Measurements from ENCODE around the gene RRAS2. TPM values are rescaled to one million over a fixed set of nuclear protein-coding genes. Genes with fewer than 3 reads are reported as not detected.

Gene RRAS2
- total and polyA plus RNA-seq, 12 donors: 9.2 to 59.3 (median 26.6) TPM

- TF ChIP-seq CTCF (IDR thresholded peaks at IDR 0.05) (no peak), POLR2A (IDR thresholded peaks at IDR 0.05) (no peak)
- Histone ChIP-seq H3K4me3 (no peak overlapping the region), H3K4me1 (replicated peaks in 1 of 2) (peaks cover 5 to 26% of the 10 kb centered on the region in 2 donors), H3K27me3 (no peaks in the 10 kb centered on the region), H3K9me3 (replicated peaks in 1 of 3) (no peaks in the 10 kb centered on the region), H3K27ac (no peak overlapping the region), H3K36me3 (replicated peaks in 1 of 2) (no peaks in the 10 kb centered on the region)
- no peak for DNase-seq
- intact Hi-C loops (cut with DNase I): loop anchor here in 1 of 2 donors (10.0 kb wide), 1 partner anchor 46 kb away; the partner anchor contains the start of gene RRAS2
- WGBS, 4 donors: 78 to 92% (median 85%) methylated on average over 1 of the region's 1 CpG
These were observed 50.0 kb downstream of the RRAS2 start for GRCh38 chr11:14308897-14309387.

- Histone ChIP-seq H3K9me3 (replicated peaks in 1 of 3) (no peaks in the 10 kb centered on the region), H3K27me3 (no peaks in the 10 kb centered on the region), H3K4me3 (no peak overlapping the region), H3K27ac (no peak overlapping the region), H3K36me3 (replicated peaks in 1 of 2) (no peaks in the 10 kb centered on the region), H3K4me1 (replicated peaks in 1 of 2) (peaks cover 5 to 20% of the 10 kb centered on the region in 2 donors)
- 25 to 30% (median 28%) methylated on average over 5 of the region's 5 CpGs for WGBS, 4 donors
- no peak for TF ChIP-seq POLR2A (IDR thresholded peaks at IDR 0.05)
- peak; percentile 36 to 54 (median 40) for TF ChIP-seq CTCF (IDR thresholded peaks at IDR 0.05)
- peak in 1 of 7 donors; percentile 15 for DNase-seq
- intact Hi-C loops (cut with DNase I): loop anchor here in 1 of 2 donors (10.0 kb wide), 1 partner anchor 46 kb away; the partner anchor contains the start of gene RRAS2
These were observed 50.7 kb downstream of the RRAS2 start for GRCh38 chr11:14308114-14308896.

- intact Hi-C loops (cut with DNase I): loop anchor here in 1 of 2 donors (10.0 kb wide), 1 partner anchor 48 kb away; the partner anchor contains the start of gene RRAS2
- no peaks in the 10 kb centered on the region for H3K9me3 ChIP-seq (replicated peaks in 1 of 3)
- H3K4me1 ChIP-seq (replicated peaks in 1 of 2): peaks cover 5 to 17% of the 10 kb centered on the region in 2 donors
- no peaks in the 10 kb centered on the region for H3K36me3 ChIP-seq (replicated peaks in 1 of 2)
- H3K27me3 ChIP-seq: no peaks in the 10 kb centered on the region
- no peak overlapping the region for H3K4me3 ChIP-seq
- H3K27ac ChIP-seq: no peak overlapping the region
- TF ChIP-seq CTCF (IDR thresholded peaks at IDR 0.05) (no peak), POLR2A (IDR thresholded peaks at IDR 0.05) (no peak)
- DNase-seq: no peak
- WGBS, 4 donors: 92 to 100% (median 98%) methylated on average over 1 of the region's 1 CpG
These were observed 52.5 kb downstream of the RRAS2 start for GRCh38 chr11:14306481-14306880.

GRCh38 chr11:14305649-14306048 lies 53.3 kb downstream of the RRAS2 start:
- intact Hi-C loops (cut with DNase I): loop anchor here in 1 of 2 donors (10.0 kb wide), 1 partner anchor 49 kb away; the partner anchor contains the start of gene RRAS2
- 95 to 99% (median 97%) methylated on average over 7 of the region's 7 CpGs for WGBS, 4 donors
- H3K36me3 ChIP-seq (replicated peaks in 1 of 2): no peaks in the 10 kb centered on the region
- H3K27ac ChIP-seq: no peak overlapping the region
- no peaks in the 10 kb centered on the region for H3K27me3 ChIP-seq
- peaks cover 5 to 18% of the 10 kb centered on the region in 2 donors for H3K4me1 ChIP-seq (replicated peaks in 1 of 2)
- H3K9me3 ChIP-seq (replicated peaks in 1 of 3): no peaks in the 10 kb centered on the region
- no peak for DNase-seq
- TF ChIP-seq CTCF (IDR thresholded peaks at IDR 0.05) (no peak), POLR2A (IDR thresholded peaks at IDR 0.05) (no peak)
- no peak overlapping the region for H3K4me3 ChIP-seq

Measured in adrenal gland (tissue), 12 donors.